ENCODE results near the gene SAMD9L. TPM values are rescaled to one million over a fixed set of nuclear protein-coding genes. Genes with fewer than 3 reads are reported as not detected.

The SAMD9L gene
- total RNA-seq, 4 donors from 2014 or later: 1.2 to 6.7 (median 3.4) TPM

GRCh38 chr7:93159490-93159889, 11.3 kb upstream of the SAMD9L start:
- 73% methylated on average over 3 of the region's 3 CpGs for WGBS
- no peak for TF ChIP-seq POLR2AphosphoS5 (IDR thresholded peaks at IDR 0.05)
- TF ChIP-seq EP300 (IDR thresholded peaks at IDR 0.05): no peak
- no peak for TF ChIP-seq CTCF (IDR thresholded peaks at IDR 0.05)
- no peak for TF ChIP-seq POLR2A (IDR thresholded peaks at IDR 0.05)
- H3K27ac ChIP-seq: no peak overlapping the region
- no peak overlapping the region for H3K4me3 ChIP-seq
- H3K4me1 ChIP-seq: no peaks in the 10 kb centered on the region
- H3K36me3 ChIP-seq: no peaks in the 10 kb centered on the region
- no peaks in the 10 kb centered on the region for H3K27me3 ChIP-seq
- no peak for DNase-seq (ENCODE audit: low spot score in 2 of 2)
- H3K9me3 ChIP-seq: no peaks in the 10 kb centered on the region

- Histone ChIP-seq H3K27ac (no peak overlapping the region), H3K4me1 (no peaks in the 10 kb centered on the region), H3K36me3 (no peaks in the 10 kb centered on the region), H3K9me3 (no peaks in the 10 kb centered on the region), H3K27me3 (no peaks in the 10 kb centered on the region), H3K4me3 (no peak overlapping the region)
- no peak for TF ChIP-seq POLR2A (IDR thresholded peaks at IDR 0.05)
- TF ChIP-seq POLR2AphosphoS5 (IDR thresholded peaks at IDR 0.05): no peak
- no peak for TF ChIP-seq CTCF (IDR thresholded peaks at IDR 0.05)
- no peak for TF ChIP-seq EP300 (IDR thresholded peaks at IDR 0.05)
- no peak for DNase-seq (ENCODE audit: low spot score in 2 of 2)
- 62% methylated on average over 1 of the region's 1 CpG for WGBS
Measured at GRCh38 chr7:93156884-93157283, 8.7 kb upstream of the SAMD9L start.

GRCh38 chr7:93150200-93150835, 2.1 kb upstream of the SAMD9L start:
- no peaks in the 10 kb centered on the region for H3K9me3 ChIP-seq
- no peaks in the 10 kb centered on the region for H3K27me3 ChIP-seq
- peaks cover 22% of the 10 kb centered on the region for H3K4me1 ChIP-seq
- no peak overlapping the region for H3K4me3 ChIP-seq
- 91% methylated on average over 1 of the region's 1 CpG for WGBS
- H3K36me3 ChIP-seq: no peaks in the 10 kb centered on the region
- TF ChIP-seq POLR2A (IDR thresholded peaks at IDR 0.05): no peak
- no peak for TF ChIP-seq EP300 (IDR thresholded peaks at IDR 0.05)
- TF ChIP-seq CTCF (IDR thresholded peaks at IDR 0.05): no peak
- TF ChIP-seq POLR2AphosphoS5 (IDR thresholded peaks at IDR 0.05): no peak
- no peak overlapping the region for H3K27ac ChIP-seq
- DNase-seq (ENCODE audit: low spot score in 2 of 2): no peak

- peaks cover 22% of the 10 kb centered on the region for H3K4me1 ChIP-seq
- H3K27me3 ChIP-seq: no peaks in the 10 kb centered on the region
- WGBS: 87% methylated on average over 3 of the region's 3 CpGs
- no peak for DNase-seq (ENCODE audit: low spot score in 2 of 2)
- H3K27ac ChIP-seq: peak overlapping the region; percentile 14
- no peaks in the 10 kb centered on the region for H3K9me3 ChIP-seq
- H3K4me3 ChIP-seq: peak overlapping the region; percentile 49
- TF ChIP-seq EP300 (IDR thresholded peaks at IDR 0.05) (no peak), POLR2AphosphoS5 (IDR thresholded peaks at IDR 0.05) (no peak), POLR2A (IDR thresholded peaks at IDR 0.05) (no peak), CTCF (IDR thresholded peaks at IDR 0.05) (no peak)
- H3K36me3 ChIP-seq: peaks cover 7% of the 10 kb centered on the region
Measured at GRCh38 chr7:93148727-93149126, 542 bp upstream of the SAMD9L start.

DNA sequence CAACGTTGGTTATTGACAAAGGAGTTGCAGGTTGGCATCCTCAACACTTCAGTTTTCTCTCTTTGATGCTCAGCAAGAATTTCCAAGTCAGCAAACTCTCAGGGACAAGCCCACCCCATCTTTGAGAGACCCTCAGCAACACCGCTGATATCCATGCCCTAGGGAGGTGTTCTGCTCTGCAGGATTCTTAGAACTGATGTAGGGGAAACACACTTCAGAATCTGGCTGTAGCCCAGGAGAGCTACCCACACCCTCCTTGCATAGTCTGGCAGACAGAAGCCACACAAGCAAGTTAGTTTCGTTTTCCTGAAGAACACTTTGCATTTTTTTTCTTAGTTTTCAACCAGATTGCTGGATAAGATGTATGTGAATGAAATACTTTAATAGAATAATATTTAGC, 822 bp downstream of the SAMD9L start:
- Histone ChIP-seq H3K36me3 (peaks cover 19% of the 10 kb centered on the region), H3K4me1 (peaks cover 22% of the 10 kb centered on the region), H3K27ac (no peak overlapping the region), H3K27me3 (no peaks in the 10 kb centered on the region), H3K4me3 (peak overlapping the region; percentile 49), H3K9me3 (no peaks in the 10 kb centered on the region)
- TF ChIP-seq POLR2A (IDR thresholded peaks at IDR 0.05) (no peak), EP300 (IDR thresholded peaks at IDR 0.05) (no peak), CTCF (IDR thresholded peaks at IDR 0.05) (no peak), POLR2AphosphoS5 (IDR thresholded peaks at IDR 0.05) (no peak)
- no peak for DNase-seq (ENCODE audit: low spot score in 2 of 2)
- 0% methylated on average over 3 of the region's 3 CpGs for WGBS
